ENCODE measurements around the gene NMNAT2. TPM values are rescaled to one million over a fixed set of nuclear protein-coding genes. Genes with fewer than 3 reads are reported as not detected.

Gene NMNAT2
- total RNA-seq, 4 donors from 2014 or later = 0.20 to 0.48 (median 0.27) TPM; not detected in 1

DNA sequence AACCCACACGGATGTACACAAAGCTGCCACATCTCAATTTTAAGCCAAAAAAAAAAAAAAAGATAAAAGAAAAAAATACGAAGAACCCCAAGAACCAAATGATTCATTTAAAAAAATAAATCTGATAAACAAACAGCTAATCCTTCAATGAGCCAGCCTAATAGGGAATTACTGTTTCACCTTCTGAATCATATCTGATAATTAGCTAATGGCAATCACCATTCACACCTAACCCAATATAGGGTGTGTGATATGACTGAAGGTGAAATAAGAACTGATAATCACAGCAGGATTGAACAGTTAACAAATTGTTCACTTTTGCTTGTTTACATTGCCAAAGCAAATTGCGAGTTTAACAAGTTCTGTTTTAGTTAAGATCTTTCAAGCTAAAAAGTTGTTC is 170.7 kb downstream of the NMNAT2 start:
- WGBS, 2 donors (ENCODE audit: low coverage in 1 of 2) = 77 to 78% methylated on average over 3 of the region's 3 CpGs
- TF ChIP-seq POLR2A (IDR thresholded peaks at IDR 0.05) = no peak
- no peak for TF ChIP-seq EP300 (IDR thresholded peaks at IDR 0.05; ENCODE audit: low read depth)
- TF ChIP-seq, protein P1, sequence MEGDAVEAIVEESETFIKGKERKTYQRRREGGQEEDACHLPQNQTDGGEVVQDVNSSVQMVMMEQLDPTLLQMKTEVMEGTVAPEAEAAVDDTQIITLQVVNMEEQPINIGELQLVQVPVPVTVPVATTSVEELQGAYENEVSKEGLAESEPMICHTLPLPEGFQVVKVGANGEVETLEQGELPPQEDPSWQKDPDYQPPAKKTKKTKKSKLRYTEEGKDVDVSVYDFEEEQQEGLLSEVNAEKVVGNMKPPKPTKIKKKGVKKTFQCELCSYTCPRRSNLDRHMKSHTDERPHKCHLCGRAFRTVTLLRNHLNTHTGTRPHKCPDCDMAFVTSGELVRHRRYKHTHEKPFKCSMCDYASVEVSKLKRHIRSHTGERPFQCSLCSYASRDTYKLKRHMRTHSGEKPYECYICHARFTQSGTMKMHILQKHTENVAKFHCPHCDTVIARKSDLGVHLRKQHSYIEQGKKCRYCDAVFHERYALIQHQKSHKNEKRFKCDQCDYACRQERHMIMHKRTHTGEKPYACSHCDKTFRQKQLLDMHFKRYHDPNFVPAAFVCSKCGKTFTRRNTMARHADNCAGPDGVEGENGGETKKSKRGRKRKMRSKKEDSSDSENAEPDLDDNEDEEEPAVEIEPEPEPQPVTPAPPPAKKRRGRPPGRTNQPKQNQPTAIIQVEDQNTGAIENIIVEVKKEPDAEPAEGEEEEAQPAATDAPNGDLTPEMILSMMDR (IDR thresholded peaks at IDR 0.05) = no peak
- no peak for TF ChIP-seq POLR2AphosphoS5 (IDR thresholded peaks at IDR 0.05)
- no peaks in the 10 kb centered on the region for H3K36me3 ChIP-seq
- in situ Hi-C loops (cut with MboI; ENCODE audit: low pct_ligation_motif_present in 1 of 4, low pct_unique_long_range_greater_than_20kb in 1 of 4, low sequenced_read_pairs in 3 of 4) = loop anchor here in 3 of 4 donors (25.0 kb wide), 1 partner anchor 285 kb away; the partner anchor contains the start of gene SHCBP1L (in 3 of the 3)
- H3K4me1 ChIP-seq = no peaks in the 10 kb centered on the region
- DNase-seq = no peak
- no peaks in the 10 kb centered on the region for H3K27me3 ChIP-seq
- H3K9me3 ChIP-seq = no peaks in the 10 kb centered on the region
- H3K4me3 ChIP-seq = no peak overlapping the region
- intact Hi-C loops (cut with DNase I; ENCODE audit: low total_unique reads) = no loop called here
- no peak overlapping the region for H3K27ac ChIP-seq

DNA sequence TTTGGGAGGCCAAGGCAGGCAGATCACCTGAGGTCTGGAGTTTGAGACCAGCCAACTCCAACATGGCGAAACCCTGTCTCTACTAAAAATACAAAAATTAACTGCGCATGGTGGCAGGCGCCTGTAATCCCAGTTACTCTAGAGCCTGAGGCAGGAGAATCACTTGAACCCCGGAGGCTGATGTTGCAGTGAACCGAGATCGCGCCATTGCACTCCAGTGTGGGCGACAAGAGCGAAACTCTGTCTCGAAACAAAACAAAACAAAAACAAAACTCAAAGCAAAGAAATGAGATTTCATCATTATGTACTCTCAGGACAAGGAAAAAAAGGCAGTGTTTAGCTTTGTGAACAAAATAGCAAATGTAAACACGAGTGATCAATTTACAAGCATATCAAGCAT is 171.1 kb downstream of the NMNAT2 start:
- DNase-seq = no peak
- in situ Hi-C loops (cut with MboI; ENCODE audit: low pct_ligation_motif_present in 1 of 4, low pct_unique_long_range_greater_than_20kb in 1 of 4, low sequenced_read_pairs in 3 of 4) = loop anchor here in 3 of 4 donors (25.0 kb wide), 1 partner anchor 285 kb away; the partner anchor contains the start of gene SHCBP1L (in 3 of the 3)

DNA sequence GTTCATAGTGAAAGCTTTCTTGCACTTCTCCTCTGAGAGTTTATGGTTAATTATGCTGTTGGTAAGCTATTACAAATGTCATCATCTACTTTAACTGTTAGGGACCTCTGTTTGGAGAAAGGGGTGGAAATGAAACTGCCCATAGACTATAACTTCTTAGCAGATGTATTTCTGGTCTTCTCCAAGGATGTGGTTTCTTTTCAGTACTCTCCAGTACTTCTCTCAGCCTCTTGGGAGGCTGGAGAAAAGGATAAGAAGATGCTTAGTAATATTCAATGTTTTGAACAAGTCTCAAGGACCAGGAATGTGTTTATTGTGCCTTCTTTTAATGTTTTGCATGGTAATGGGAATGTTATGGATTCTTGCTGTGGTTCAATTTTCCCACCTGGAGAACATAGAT is 171.7 kb downstream of the NMNAT2 start:
- DNase-seq = no peak
- intact Hi-C loops (cut with DNase I; ENCODE audit: low total_unique reads) (no loop called here), in situ Hi-C loops (cut with MboI; ENCODE audit: low pct_ligation_motif_present in 1 of 4, low pct_unique_long_range_greater_than_20kb in 1 of 4, low sequenced_read_pairs in 3 of 4) (loop anchor here in 3 of 4 donors (25.0 kb wide), 1 partner anchor 284 kb away; the partner anchor contains the start of gene SHCBP1L (in 3 of the 3))
- Histone ChIP-seq H3K27ac (no peak overlapping the region), H3K9me3 (no peaks in the 10 kb centered on the region), H3K36me3 (no peaks in the 10 kb centered on the region), H3K4me1 (no peaks in the 10 kb centered on the region), H3K27me3 (no peaks in the 10 kb centered on the region), H3K4me3 (no peak overlapping the region)
- TF ChIP-seq POLR2A (IDR thresholded peaks at IDR 0.05) = no peak
- TF ChIP-seq EP300 (IDR thresholded peaks at IDR 0.05; ENCODE audit: low read depth) = no peak
- TF ChIP-seq, protein P1 (IDR thresholded peaks at IDR 0.05) = no peak
- no peak for TF ChIP-seq POLR2AphosphoS5 (IDR thresholded peaks at IDR 0.05)

More for the DNA sequence above, 171.1 kb downstream of the NMNAT2 start:
- H3K4me3 ChIP-seq = no peak overlapping the region
- no peak overlapping the region for H3K27ac ChIP-seq
- no peaks in the 10 kb centered on the region for H3K9me3 ChIP-seq
- TF ChIP-seq POLR2A (IDR thresholded peaks at IDR 0.05) = no peak
- no peak for TF ChIP-seq EP300 (IDR thresholded peaks at IDR 0.05; ENCODE audit: low read depth)
- TF ChIP-seq POLR2AphosphoS5 (IDR thresholded peaks at IDR 0.05) = no peak
- TF ChIP-seq, protein P1 (IDR thresholded peaks at IDR 0.05) = no peak
- H3K36me3 ChIP-seq = no peaks in the 10 kb centered on the region
- intact Hi-C loops (cut with DNase I; ENCODE audit: low total_unique reads) = no loop called here
- no peaks in the 10 kb centered on the region for H3K27me3 ChIP-seq
- H3K4me1 ChIP-seq = no peaks in the 10 kb centered on the region
- WGBS, 2 donors (ENCODE audit: low coverage in 1 of 2) = 88 to 94% methylated on average over 4 to 11 of the region's 11 CpGs

DNA sequence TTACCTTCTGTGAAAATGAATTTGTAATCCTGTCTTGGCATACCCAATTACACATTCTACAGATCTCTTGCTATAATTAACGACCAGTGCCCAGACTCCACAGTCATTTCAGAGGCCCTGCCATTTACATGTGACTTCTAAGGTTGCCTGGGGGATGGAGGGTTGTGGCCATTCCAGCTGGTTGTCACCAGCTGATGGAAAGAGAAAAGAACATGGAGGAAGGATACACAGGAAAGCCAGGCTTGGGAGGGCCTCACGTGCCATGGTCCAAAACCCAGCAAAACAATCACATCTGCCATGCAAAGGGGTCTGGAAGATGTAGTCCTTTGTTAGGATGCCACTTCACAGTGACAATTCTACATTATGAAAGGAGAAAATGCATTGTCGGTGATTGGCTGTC is 172.8 kb downstream of the NMNAT2 start:
- Histone ChIP-seq H3K4me1 (no peaks in the 10 kb centered on the region), H3K27ac (peak overlapping the region in 3 of 4 donors; percentile 17 to 37 (median 19)), H3K9me3 (no peaks in the 10 kb centered on the region), H3K4me3 (no peak overlapping the region), H3K27me3 (no peaks in the 10 kb centered on the region), H3K36me3 (no peaks in the 10 kb centered on the region)
- intact Hi-C loops (cut with DNase I; ENCODE audit: low total_unique reads) = no loop called here
- WGBS, 2 donors (ENCODE audit: low coverage in 1 of 2) = 80 to 84% methylated on average over 1 to 3 of the region's 3 CpGs
- no peak for DNase-seq
- TF ChIP-seq POLR2A (IDR thresholded peaks at IDR 0.05) = no peak
- TF ChIP-seq EP300 (IDR thresholded peaks at IDR 0.05; ENCODE audit: low read depth) = no peak
- TF ChIP-seq, protein P1 (IDR thresholded peaks at IDR 0.05) = no peak
- TF ChIP-seq POLR2AphosphoS5 (IDR thresholded peaks at IDR 0.05) = no peak
- in situ Hi-C loops (cut with MboI; ENCODE audit: low pct_ligation_motif_present in 1 of 4, low pct_unique_long_range_greater_than_20kb in 1 of 4, low sequenced_read_pairs in 3 of 4) = loop anchor here in 3 of 4 donors (25.0 kb wide), 1 partner anchor 283 kb away; the partner anchor contains the start of gene SHCBP1L (in 3 of the 3)

Data from transverse colon (tissue), 4 donors.